ENCODE data around the gene STK39.

- TF ChIP-seq POLR2A (IDR thresholded peaks at IDR 0.05; ENCODE audit: low read depth, low read length) (no peak), RAD21 (IDR thresholded peaks at IDR 0.05; ENCODE audit: low read length) (no peak)
Measured at GRCh38 chr2:168155680-168156079, 91.7 kb downstream of the STK39 start.
